GM12875 (cell line): ENCODE results near the gene DNAJB13.

ENCODE experiments used
- H3K4me3 ChIP-seq: one replicate; pipeline ENCODE4 v1.5.1; 2011; ENCODE audit warnings: low read depth, low read length, control low read depth
- CTCF ChIP-seq: IDR thresholded peaks from 2 replicates; pipeline ENCODE4 v1.5.1; 2011; ENCODE audit warnings: low read depth, mild to moderate bottlenecking, control low read depth, inconsistent platforms, low read length, moderate library complexity, borderline replicate concordance; ENCODE audit not compliant: insufficient read depth

The DNAJB13 gene

GRCh38 chr11:73962101-73962705, 11.4 kb downstream of the DNAJB13 start:
- H3K4me3 ChIP-seq: no peak overlapping the region
- no peak for TF ChIP-seq CTCF

GRCh38 chr11:73963861-73964260, 13.0 kb downstream of the DNAJB13 start:
- H3K4me3 ChIP-seq: no peak overlapping the region
- TF ChIP-seq CTCF: no peak

- no peak overlapping the region for H3K4me3 ChIP-seq
- TF ChIP-seq CTCF: no peak
Observed at GRCh38 chr11:73965076-73965763, 14.4 kb downstream of the DNAJB13 start.

GRCh38 chr11:73965764-73966121, 14.9 kb downstream of the DNAJB13 start:
- H3K4me3 ChIP-seq: no peak overlapping the region
- TF ChIP-seq CTCF: no peak

- no peak for TF ChIP-seq CTCF
- no peak overlapping the region for H3K4me3 ChIP-seq
Observed at GRCh38 chr11:73968356-73968966, 17.6 kb downstream of the DNAJB13 start.

GRCh38 chr11:73969091-73969490, 18.3 kb downstream of the DNAJB13 start:
- no peak for TF ChIP-seq CTCF
- no peak overlapping the region for H3K4me3 ChIP-seq

- no peak for TF ChIP-seq CTCF
- H3K4me3 ChIP-seq: no peak overlapping the region
Observed at GRCh38 chr11:73969991-73970800, 19.4 kb downstream of the DNAJB13 start.
